ENCODE results near the gene RPL7A. TPM values are rescaled to one million over a fixed set of nuclear protein-coding genes. Genes with fewer than 3 reads are reported as not detected.

RPL7A gene
- total RNA-seq, 1 experiment from 2014 or later, result 2,895 TPM

DNA sequence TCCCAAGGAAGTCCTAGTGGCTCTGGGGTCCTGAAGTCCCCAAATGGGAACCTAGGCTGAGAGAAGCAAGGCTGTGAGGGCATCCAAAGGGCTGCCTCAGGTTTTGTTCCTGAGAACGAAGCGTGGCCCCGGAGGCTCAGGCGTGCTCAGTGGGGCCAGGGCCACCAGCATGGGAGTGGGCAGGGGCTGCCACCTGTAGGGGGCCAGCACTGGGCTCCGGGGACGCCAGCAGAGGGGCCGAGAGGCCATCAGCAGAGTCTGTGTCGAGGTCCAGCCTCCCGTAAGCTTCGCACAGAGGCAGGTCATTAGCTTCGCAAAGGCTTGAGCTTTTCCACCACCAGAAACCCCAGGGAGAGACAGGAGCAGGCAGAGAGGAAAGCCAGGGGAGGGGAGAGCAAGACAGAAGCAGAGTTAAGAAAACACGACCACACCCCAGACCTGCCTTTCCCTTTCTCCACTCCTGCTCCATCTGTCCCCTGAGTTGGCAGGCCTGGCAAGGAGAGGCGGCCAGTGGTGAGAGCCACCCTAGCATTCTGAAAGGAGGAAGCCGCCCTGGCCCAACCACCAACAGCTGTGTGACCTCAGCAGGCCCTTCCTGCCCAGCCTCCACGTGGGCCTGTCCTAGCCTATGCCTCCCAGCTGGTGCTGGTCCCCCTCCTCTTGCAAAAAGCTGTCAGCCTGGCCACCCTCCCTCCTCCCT, 6.5 kb upstream of the RPL7A start:
- no peak overlapping the region for H3K56ac ChIP-seq (ENCODE audit: insufficient read length, low read depth, low read length)
- no peak overlapping the region for H3K27ac ChIP-seq (ENCODE audit: insufficient read length, low read depth, low read length)
- H3K4me3 Mint-ChIP-seq, result no peak overlapping the region
- no peaks in the 10 kb centered on the region for H3K27me3 ChIP-seq (ENCODE audit: insufficient read depth, low read length)
- H3K4me1 ChIP-seq (ENCODE audit: insufficient read depth, low read length), result no peaks in the 10 kb centered on the region; the same call in 1 of the 2 replicates
- H4K91ac ChIP-seq (ENCODE audit: insufficient read length, low read depth, low read length), result no peak overlapping the region
- DNase-seq, result no peak
- no peak overlapping the region for H2BK120ac ChIP-seq (ENCODE audit: low read depth, low read length, poor library complexity, severe bottlenecking)
- no peak overlapping the region for H2AFZ ChIP-seq (ENCODE audit: low read length)
- no peak overlapping the region for H3K9ac ChIP-seq (ENCODE audit: extremely low read depth, insufficient read length, low read length)
- H3K9me3 ChIP-seq (ENCODE audit: control insufficient read depth, low read depth, low read length), result no peaks in the 10 kb centered on the region
- no peaks in the 10 kb centered on the region for H3K9me3 Mint-ChIP-seq
- peaks cover 49 to 87% (median 78%) of the 10 kb centered on the region in 3 experiments for H3K36me3 Mint-ChIP-seq (ENCODE audit: insufficient read depth in 1 of 3, low read depth in 3 of 3)
- H3K79me1 ChIP-seq (ENCODE audit: insufficient read depth, low read depth, low read length, poor library complexity, severe bottlenecking), result peaks cover 9% of the 10 kb centered on the region
- H3K18ac ChIP-seq (ENCODE audit: insufficient read length, low read depth, low read length), result no peak overlapping the region
- no peak overlapping the region for H3K4ac ChIP-seq (ENCODE audit: low read depth, low read length)
- no peak overlapping the region for H4K5ac ChIP-seq (ENCODE audit: insufficient read length, low read depth, low read length)
- H3K4me2 ChIP-seq (ENCODE audit: insufficient read depth, insufficient read length, low read length), result no peak overlapping the region
- no peaks in the 10 kb centered on the region for H4K20me1 ChIP-seq (ENCODE audit: control insufficient read depth, insufficient read depth, insufficient read length)
- TF ChIP-seq, protein P1, sequence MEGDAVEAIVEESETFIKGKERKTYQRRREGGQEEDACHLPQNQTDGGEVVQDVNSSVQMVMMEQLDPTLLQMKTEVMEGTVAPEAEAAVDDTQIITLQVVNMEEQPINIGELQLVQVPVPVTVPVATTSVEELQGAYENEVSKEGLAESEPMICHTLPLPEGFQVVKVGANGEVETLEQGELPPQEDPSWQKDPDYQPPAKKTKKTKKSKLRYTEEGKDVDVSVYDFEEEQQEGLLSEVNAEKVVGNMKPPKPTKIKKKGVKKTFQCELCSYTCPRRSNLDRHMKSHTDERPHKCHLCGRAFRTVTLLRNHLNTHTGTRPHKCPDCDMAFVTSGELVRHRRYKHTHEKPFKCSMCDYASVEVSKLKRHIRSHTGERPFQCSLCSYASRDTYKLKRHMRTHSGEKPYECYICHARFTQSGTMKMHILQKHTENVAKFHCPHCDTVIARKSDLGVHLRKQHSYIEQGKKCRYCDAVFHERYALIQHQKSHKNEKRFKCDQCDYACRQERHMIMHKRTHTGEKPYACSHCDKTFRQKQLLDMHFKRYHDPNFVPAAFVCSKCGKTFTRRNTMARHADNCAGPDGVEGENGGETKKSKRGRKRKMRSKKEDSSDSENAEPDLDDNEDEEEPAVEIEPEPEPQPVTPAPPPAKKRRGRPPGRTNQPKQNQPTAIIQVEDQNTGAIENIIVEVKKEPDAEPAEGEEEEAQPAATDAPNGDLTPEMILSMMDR (conservative IDR thresholded peaks at IDR 0.05), result no peak
- peaks cover 5% of the 10 kb centered on the region; the same call in 1 of the 2 replicates for H3K79me2 ChIP-seq (ENCODE audit: insufficient read depth, low read length)
- H3T11ph ChIP-seq (ENCODE audit: low read length), result no peak overlapping the region
- no peak overlapping the region for H4K8ac ChIP-seq (replicated peaks; ENCODE audit: insufficient read length, low read depth, low read length)
- H2BK15ac ChIP-seq (ENCODE audit: low read depth, low read length), result no peak overlapping the region
- no peak overlapping the region for H2AK5ac ChIP-seq (ENCODE audit: insufficient read length, low read length)
- no peak overlapping the region for H3K27ac Mint-ChIP-seq
- no CpG with 5 or more reads among the region's 15 CpGs for WGBS (ENCODE audit: extremely low coverage, insufficient read length, low lambda C conversion rate)
- H2BK5ac ChIP-seq (ENCODE audit: insufficient read length, low read length), result no peak overlapping the region
- H3K23ac ChIP-seq (ENCODE audit: insufficient read length, low read depth, low read length), result no peak overlapping the region
- no peak overlapping the region for H2BK12ac ChIP-seq (ENCODE audit: insufficient read length, low read depth, low read length)
- peaks cover under 1% of the 10 kb centered on the region for H3K23me2 ChIP-seq (ENCODE audit: insufficient read length, low read depth, low read length, poor library complexity, severe bottlenecking)
- no peak overlapping the region for H3K14ac ChIP-seq (ENCODE audit: insufficient read depth, low read length)
- H2BK20ac ChIP-seq (ENCODE audit: low read depth, low read length, poor library complexity, severe bottlenecking), result no peak overlapping the region
- H3K4me1 Mint-ChIP-seq, result peaks cover 4 to 10% of the 10 kb centered on the region in 2 experiments
- H3K27me3 Mint-ChIP-seq (ENCODE audit: low read depth), result no peaks in the 10 kb centered on the region
